ENCODE results near the gene SLC25A23. TPM values are rescaled to one million over a fixed set of nuclear protein-coding genes. Genes with fewer than 3 reads are reported as not detected.
"Not testable (repeated sequence)": the region's sequence is repeated elsewhere in the genome, so short reads cannot be mapped to it uniquely, and the experiment has no call there.

The SLC25A23 gene
- total RNA-seq, 2 experiments from 2014 or later, result 11.9 to 12.1 TPM

- DNase-seq, result no peak
- no peak overlapping the region for H3K27ac Mint-ChIP-seq
- TF ChIP-seq CTCF (IDR thresholded peaks at IDR 0.05), result no peak
- ATAC-seq, result no peak
- CTCF ChIA-PET, result no interaction called here
- peak overlapping the region; percentile 58 for H3K4me3 Mint-ChIP-seq
- POLR2A ChIA-PET, result interaction anchor here (1.3 kb wide), 1 partner anchor 8 kb away, joined by 5 read pairs; no protein-coding TSS in a partner anchor
- H3K27me3 Mint-ChIP-seq, result no peaks in the 10 kb centered on the region
- H3K4me1 Mint-ChIP-seq (ENCODE audit: low read depth), result peaks cover 11% of the 10 kb centered on the region
- peaks cover 4% of the 10 kb centered on the region for H3K9me3 Mint-ChIP-seq
- intact Hi-C loops (cut with micrococcal nuclease), result no loop called here
- H3K36me3 Mint-ChIP-seq (ENCODE audit: low read depth), result no peaks in the 10 kb centered on the region
Measured at GRCh38 chr19:6429419-6430221, 30.0 kb downstream of the SLC25A23 start.

- ATAC-seq; POLR2A ChIA-PET; intact Hi-C loops (cut with micrococcal nuclease); CTCF ChIA-PET; H3K27ac Mint-ChIP-seq; H3K36me3 Mint-ChIP-seq (ENCODE audit: low read depth); H3K4me3 Mint-ChIP-seq; H3K27me3 Mint-ChIP-seq; DNase-seq; H3K9me3 Mint-ChIP-seq: not testable (repeated sequence)
- peaks cover 11% of the 10 kb centered on the region for H3K4me1 Mint-ChIP-seq (ENCODE audit: low read depth)
Measured at GRCh38 chr19:6428692-6429418, 30.7 kb downstream of the SLC25A23 start.

GRCh38 chr19:6427131-6427530, 32.5 kb downstream of the SLC25A23 start:
- H3K36me3 Mint-ChIP-seq (ENCODE audit: low read depth), result peaks cover 18% of the 10 kb centered on the region
- ChIA-PET CTCF (no interaction called here), POLR2A (no interaction called here)
- intact Hi-C loops (cut with micrococcal nuclease), result no loop called here
- H3K27me3 Mint-ChIP-seq, result no peaks in the 10 kb centered on the region
- DNase-seq (no peak), ATAC-seq (no peak)
- no peak overlapping the region for H3K4me3 Mint-ChIP-seq
- no peak for TF ChIP-seq CTCF (IDR thresholded peaks at IDR 0.05)
- no peak overlapping the region for H3K27ac Mint-ChIP-seq
- peaks cover 4% of the 10 kb centered on the region for H3K9me3 Mint-ChIP-seq
- H3K4me1 Mint-ChIP-seq (ENCODE audit: low read depth), result peaks cover 25% of the 10 kb centered on the region

GRCh38 chr19:6425732-6426620, 33.6 kb downstream of the SLC25A23 start:
- Mint-ChIP-seq H3K4me3 (peak overlapping the region; percentile 72), H3K9me3 (peaks cover 4% of the 10 kb centered on the region), H3K4me1 (ENCODE audit: low read depth) (peaks cover 31% of the 10 kb centered on the region), H3K36me3 (ENCODE audit: low read depth) (peaks cover 24% of the 10 kb centered on the region), H3K27ac (peak overlapping the region; percentile 95), H3K27me3 (no peaks in the 10 kb centered on the region)
- ATAC-seq (no peak), DNase-seq (peak; percentile 37)
- intact Hi-C loops (cut with micrococcal nuclease), result no loop called here
- CTCF ChIA-PET, result interaction anchor here (1.2 kb wide), 2 partner anchors 208 to 377 kb away, joined by 3 read pairs; no protein-coding TSS in a partner anchor
- TF ChIP-seq CTCF (IDR thresholded peaks at IDR 0.05), result no peak
- POLR2A ChIA-PET, result interaction anchor here (0.6 to 3.2 kb wide), 9 partner anchors 10 to 397 kb away, joined by 3 to 10 read pairs (median 4); partner anchors contain the start of gene DENND1C
